HG03066 (cell line): ENCODE data around the gene SS18L1.

ENCODE experiments used
- ATAC-seq: cut with Tn5 transposase; IDR thresholded peaks from one replicate; pipeline ENCODE4 v1.9.1; 2021; ENCODE audit warnings: low read depth; ENCODE audit not compliant: unreplicated experiment

Gene SS18L1

GRCh38 chr20:62151835-62152364, 8.3 kb downstream of the SS18L1 start:
- ATAC-seq, result no peak

- ATAC-seq, result no peak
Observed at GRCh38 chr20:62155428-62156253, 12.1 kb downstream of the SS18L1 start.

GRCh38 chr20:62156254-62156556, 12.6 kb downstream of the SS18L1 start:
- no peak for ATAC-seq

GRCh38 chr20:62156592-62157386, 13.2 kb downstream of the SS18L1 start:
- no peak for ATAC-seq

GRCh38 chr20:62157387-62158087, 14.0 kb downstream of the SS18L1 start:
- no peak for ATAC-seq

GRCh38 chr20:62158088-62158400, 14.5 kb downstream of the SS18L1 start:
- no peak for ATAC-seq

GRCh38 chr20:62158541-62158940, 15.0 kb downstream of the SS18L1 start:
- ATAC-seq, result no peak

GRCh38 chr20:62159052-62159451, 15.5 kb downstream of the SS18L1 start:
- no peak for ATAC-seq

- no peak for ATAC-seq
Observed at GRCh38 chr20:62159839-62160238, 16.3 kb downstream of the SS18L1 start.

GRCh38 chr20:62160253-62160652, 16.7 kb downstream of the SS18L1 start:
- no peak for ATAC-seq

GRCh38 chr20:62160876-62161275, 17.3 kb downstream of the SS18L1 start:
- no peak for ATAC-seq

GRCh38 chr20:62161347-62161746, 17.8 kb downstream of the SS18L1 start:
- ATAC-seq, result no peak

- ATAC-seq, result no peak
Observed at GRCh38 chr20:62162765-62163484, 19.4 kb downstream of the SS18L1 start.

GRCh38 chr20:62163485-62163865, 19.9 kb downstream of the SS18L1 start:
- ATAC-seq, result no peak

GRCh38 chr20:62163986-62164762, 20.6 kb downstream of the SS18L1 start:
- no peak for ATAC-seq

GRCh38 chr20:62164879-62165761, 21.6 kb downstream of the SS18L1 start:
- no peak for ATAC-seq

- no peak for ATAC-seq
Observed at GRCh38 chr20:62165762-62166399, 22.3 kb downstream of the SS18L1 start.

- no peak for ATAC-seq
Observed at GRCh38 chr20:62167474-62167873, 23.9 kb downstream of the SS18L1 start.
